Measurements from ENCODE around the gene STARD9. TPM values are rescaled to one million over a fixed set of nuclear protein-coding genes. Genes with fewer than 3 reads are reported as not detected.
A peak's percentile ranks its signal among the peaks of the same experiment; 100 is the strongest.

The STARD9 gene
- total and polyA plus RNA-seq, 9 of the 15 experiments (the other 6 are each of a cell fraction or from before 2014, with no cell fraction given): 0.45 to 6.0 (median 3.6) TPM

DNA sequence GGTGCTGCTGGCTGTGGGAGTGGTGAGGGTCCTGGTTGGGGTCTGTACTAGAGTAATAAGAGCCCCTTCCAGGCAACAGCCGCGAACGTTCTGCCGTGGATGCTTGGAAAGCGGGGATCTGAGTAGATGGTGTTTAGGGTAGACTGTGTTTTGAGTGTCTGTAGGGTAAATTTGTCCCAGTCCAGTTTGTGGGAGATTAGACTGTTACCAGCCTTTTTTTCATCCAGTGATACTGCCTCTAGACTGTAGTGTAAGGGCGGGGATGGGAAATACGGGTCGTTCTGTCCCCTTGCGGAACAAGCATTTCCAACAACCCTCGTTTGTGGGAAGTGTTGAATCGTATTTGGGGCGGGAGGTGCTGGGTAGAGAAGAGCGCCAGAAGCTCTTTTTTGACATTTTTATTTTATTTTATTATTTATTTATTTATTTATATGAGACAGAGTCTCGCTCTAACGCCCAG, 26.3 kb upstream of the STARD9 start (continued):
- no peak for TF ChIP-seq MLX (CRISPR knock-in tag; conservative IDR thresholded peaks at IDR 0.05)
- TF ChIP-seq SP1 (CRISPR knock-in tag; IDR thresholded peaks at IDR 0.05): peak; percentile 2; the same call in 1 of the 2 replicates
- TF ChIP-seq CSDE1 (IDR thresholded peaks at IDR 0.05): no peak
- TF ChIP-seq ZNF316 (IDR thresholded peaks at IDR 0.05): no peak
- peak; percentile 69 for TF ChIP-seq NFIC (IDR thresholded peaks at IDR 0.05)
- peak; percentile 50; the same call in 1 of the 2 replicates for TF ChIP-seq MIER1 (IDR thresholded peaks at IDR 0.05; ENCODE audit: low read depth)
- no peak for TF ChIP-seq TCFL5 (CRISPR knock-in tag; conservative IDR thresholded peaks at IDR 0.05)

DNA sequence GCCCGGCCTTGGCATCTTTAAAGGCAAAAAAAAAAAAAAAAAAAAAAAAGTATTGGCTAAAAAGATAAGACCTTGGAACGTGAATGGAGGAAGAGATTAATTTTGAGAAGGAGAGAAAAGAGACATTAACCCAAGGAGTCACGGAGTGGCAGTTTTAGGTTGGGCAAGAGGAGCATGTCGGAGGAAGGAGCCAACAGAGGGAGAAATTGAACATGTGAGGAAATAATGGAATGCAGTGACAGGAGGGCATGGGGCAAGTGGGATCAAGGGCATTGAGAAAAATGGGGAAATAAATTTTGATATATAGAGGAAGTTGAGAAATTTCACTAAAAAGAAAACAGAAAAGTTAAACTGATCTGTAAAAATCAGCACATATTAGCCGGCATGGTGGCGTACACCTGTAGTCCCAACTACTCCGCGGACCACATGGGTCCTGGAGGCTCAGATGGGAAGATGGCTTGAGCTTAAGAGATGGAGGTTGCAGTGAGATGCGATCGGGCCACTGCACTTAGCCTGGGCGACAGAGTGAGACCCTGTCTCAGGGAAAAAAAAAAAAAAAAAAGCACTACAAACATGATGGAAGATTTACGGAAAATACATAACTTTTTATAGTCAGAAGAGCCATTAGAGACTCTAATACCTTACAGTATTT, 25.5 kb upstream of the STARD9 start:
- BruUV-seq (replicated peaks): no TSS peak
- peaks cover 48% of the 10 kb centered on the region for H3K36me3 ChIP-seq (ENCODE audit: control insufficient read depth, insufficient read depth, low read length)
- TF ChIP-seq ZFX (CRISPR knock-in tag; IDR thresholded peaks at IDR 0.05) (no peak), SMARCE1 (IDR thresholded peaks at IDR 0.05) (peak; percentile 46; the same call in 1 of the 2 replicates), CCNT2 (IDR thresholded peaks at IDR 0.05; ENCODE audit: borderline replicate concordance, extremely low read depth, insufficient read length, low read depth, low read length) (no peak), MCM2 (IDR thresholded peaks at IDR 0.05; ENCODE audit: low read depth) (no peak), FOXJ3 (CRISPR knock-in tag; IDR thresholded peaks at IDR 0.05) (no peak), PML (IDR thresholded peaks at IDR 0.05; ENCODE audit: low read length) (no peak), CEBPB (tag; IDR thresholded peaks at IDR 0.05) (0 out of 2 replicates have a peak, but pooled peaks have one; percentile 15), RBFOX2 (IDR thresholded peaks at IDR 0.05; ENCODE audit: low read depth, low read length) (peak; percentile 38; the same call in 1 of the 2 replicates), NFATC3 (IDR thresholded peaks at IDR 0.05) (no peak)
- TF ChIP-seq, protein P1, sequence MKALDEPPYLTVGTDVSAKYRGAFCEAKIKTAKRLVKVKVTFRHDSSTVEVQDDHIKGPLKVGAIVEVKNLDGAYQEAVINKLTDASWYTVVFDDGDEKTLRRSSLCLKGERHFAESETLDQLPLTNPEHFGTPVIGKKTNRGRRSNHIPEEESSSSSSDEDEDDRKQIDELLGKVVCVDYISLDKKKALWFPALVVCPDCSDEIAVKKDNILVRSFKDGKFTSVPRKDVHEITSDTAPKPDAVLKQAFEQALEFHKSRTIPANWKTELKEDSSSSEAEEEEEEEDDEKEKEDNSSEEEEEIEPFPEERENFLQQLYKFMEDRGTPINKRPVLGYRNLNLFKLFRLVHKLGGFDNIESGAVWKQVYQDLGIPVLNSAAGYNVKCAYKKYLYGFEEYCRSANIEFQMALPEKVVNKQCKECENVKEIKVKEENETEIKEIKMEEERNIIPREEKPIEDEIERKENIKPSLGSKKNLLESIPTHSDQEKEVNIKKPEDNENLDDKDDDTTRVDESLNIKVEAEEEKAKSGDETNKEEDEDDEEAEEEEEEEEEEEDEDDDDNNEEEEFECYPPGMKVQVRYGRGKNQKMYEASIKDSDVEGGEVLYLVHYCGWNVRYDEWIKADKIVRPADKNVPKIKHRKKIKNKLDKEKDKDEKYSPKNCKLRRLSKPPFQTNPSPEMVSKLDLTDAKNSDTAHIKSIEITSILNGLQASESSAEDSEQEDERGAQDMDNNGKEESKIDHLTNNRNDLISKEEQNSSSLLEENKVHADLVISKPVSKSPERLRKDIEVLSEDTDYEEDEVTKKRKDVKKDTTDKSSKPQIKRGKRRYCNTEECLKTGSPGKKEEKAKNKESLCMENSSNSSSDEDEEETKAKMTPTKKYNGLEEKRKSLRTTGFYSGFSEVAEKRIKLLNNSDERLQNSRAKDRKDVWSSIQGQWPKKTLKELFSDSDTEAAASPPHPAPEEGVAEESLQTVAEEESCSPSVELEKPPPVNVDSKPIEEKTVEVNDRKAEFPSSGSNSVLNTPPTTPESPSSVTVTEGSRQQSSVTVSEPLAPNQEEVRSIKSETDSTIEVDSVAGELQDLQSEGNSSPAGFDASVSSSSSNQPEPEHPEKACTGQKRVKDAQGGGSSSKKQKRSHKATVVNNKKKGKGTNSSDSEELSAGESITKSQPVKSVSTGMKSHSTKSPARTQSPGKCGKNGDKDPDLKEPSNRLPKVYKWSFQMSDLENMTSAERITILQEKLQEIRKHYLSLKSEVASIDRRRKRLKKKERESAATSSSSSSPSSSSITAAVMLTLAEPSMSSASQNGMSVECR (CRISPR knock-in tag; IDR thresholded peaks at IDR 0.05): no peak

More for the DNA sequence above, 25.5 kb upstream of the STARD9 start:
- Histone ChIP-seq H3K9me1 (ENCODE audit: control insufficient read depth, insufficient read depth, low read length) (no peaks in the 10 kb centered on the region), H3K4me1 (replicated peaks in 1 of 2; ENCODE audit: control insufficient read depth in 2 of 2, insufficient read depth in 2 of 2, low read length in 2 of 2) (peaks cover 9 to 24% of the 10 kb centered on the region in 2 experiments), H3K9me3 (replicated peaks; ENCODE audit: control insufficient read depth, insufficient read depth, low read depth, low read length) (no peaks in the 10 kb centered on the region), H4K20me1 (replicated peaks; ENCODE audit: control insufficient read depth, insufficient read depth, low read length) (peaks cover 5% of the 10 kb centered on the region; the same call in 1 of the 2 replicates), H3K9ac (ENCODE audit: insufficient read depth in 1 of 2, low read depth in 2 of 2, low read length in 2 of 2) (peak overlapping the region; percentile 87 to 93), H3K4me3 (peak overlapping the region; percentile 98), H3K27ac (ENCODE audit: extremely low read depth, low read depth, low read length) (peak overlapping the region; percentile 44; the same call in 2 of the 3 replicates), H2AFZ (ENCODE audit: low read depth, low read length) (peak overlapping the region; percentile 28; the same call in 1 of the 2 replicates), H3K27me3 (ENCODE audit: control insufficient read depth in 2 of 2, insufficient read depth in 2 of 2, low read length in 2 of 2) (no peaks in the 10 kb centered on the region), H3K79me2 (ENCODE audit: control insufficient read depth, insufficient read depth, low read length) (peaks cover 85% of the 10 kb centered on the region), H3K4me2 (ENCODE audit: insufficient read depth, low read length) (peak overlapping the region; percentile 91)
- ChIA-PET CTCF (ENCODE audit: low intra/inter-chr PET ratio) (no interaction called here), POLR2A (interaction anchor here (0.7 to 3.0 kb wide), 3 partner anchors 11 to 19 kb away, joined by 3 to 14 read pairs (median 4); no protein-coding TSS in a partner anchor)
- FAIRE-seq (no peak), ATAC-seq (no peak), DNase-seq (ENCODE audit: extremely low read depth in 1 of 4, low spot score in 3 of 4) (peak in 1 of 4 experiments; percentile 24)
- intact Hi-C loops (cut with micrococcal nuclease): loop anchor here (2.0 to 10.0 kb wide), 2 partner anchors 55 to 105 kb away; partner anchors contain the start of gene SNAP23
- 12% methylated on average over 10 of the region's 12 CpGs for WGBS (ENCODE audit: insufficient coverage, low coverage, missing lambda C conversion rate)
- in situ Hi-C loops (cut with MboI): no loop called here
